ENCODE measurements around the gene TNS3. TPM values are rescaled to one million over a fixed set of nuclear protein-coding genes. Genes with fewer than 3 reads are reported as not detected.

TNS3 gene
- total RNA-seq, 1 experiment from 2014 or later, result 28.9 TPM

DNA sequence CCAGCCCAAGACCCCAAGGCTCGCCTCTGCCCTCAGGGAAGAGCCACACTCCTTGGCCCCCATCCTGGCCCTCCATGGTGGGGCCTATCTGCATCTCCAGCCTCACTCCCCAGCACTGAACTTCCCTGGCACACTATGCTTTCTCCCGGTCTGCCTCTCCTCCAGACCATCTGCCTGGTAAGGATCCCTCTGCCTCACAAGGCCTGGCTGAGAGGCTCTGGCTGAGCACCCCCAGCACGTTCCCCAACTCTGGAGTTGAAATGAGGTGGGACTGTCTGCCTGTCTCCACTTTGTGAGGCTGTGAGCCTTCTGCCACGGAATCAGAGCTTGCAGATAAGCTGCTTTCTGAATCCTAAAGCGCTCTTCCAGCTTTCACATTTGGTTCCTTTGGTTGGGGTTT, 220.7 kb downstream of the TNS3 start:
- H3K27me3 ChIP-seq (ENCODE audit: control insufficient read depth, insufficient read depth, low read length), result no peaks in the 10 kb centered on the region
- H3K36me3 ChIP-seq (replicated peaks; ENCODE audit: control insufficient read depth, insufficient read depth, low read length), result no peaks in the 10 kb centered on the region
- no peak overlapping the region for H3K4me3 ChIP-seq (ENCODE audit: insufficient read depth, low read depth, low read length)
- no peak for DNase-seq

DNA sequence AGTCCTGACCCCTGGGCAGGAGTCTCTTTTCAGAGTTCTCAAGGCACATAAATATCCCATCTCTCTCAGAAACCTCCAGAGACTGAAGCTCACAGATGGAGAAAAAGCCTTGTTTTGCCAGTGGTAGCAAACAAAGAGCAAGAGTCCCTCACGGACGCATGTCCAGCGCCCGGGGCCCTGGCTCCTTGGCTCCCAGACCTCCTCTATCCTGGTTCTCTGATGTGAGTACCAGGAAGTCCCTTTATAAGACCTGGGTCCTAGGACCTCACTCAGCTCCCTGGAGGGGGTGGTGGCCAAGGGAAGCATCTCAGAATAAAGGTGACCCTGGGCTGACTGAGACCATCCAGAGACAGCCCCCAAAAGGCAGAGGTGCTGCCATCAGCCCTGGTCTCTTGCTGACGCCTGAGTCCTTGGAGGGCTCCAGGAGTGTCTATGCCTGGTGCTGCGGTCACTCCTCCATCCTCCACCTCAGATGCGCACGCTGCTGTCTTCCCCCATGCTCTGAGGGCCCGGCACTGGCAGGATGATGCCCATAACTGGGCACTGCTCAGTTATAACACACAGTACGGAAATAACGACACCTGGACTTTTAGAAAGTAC, 221.5 kb downstream of the TNS3 start:
- no peak for DNase-seq
- Histone ChIP-seq H3K27me3 (ENCODE audit: control insufficient read depth, insufficient read depth, low read length) (no peaks in the 10 kb centered on the region), H3K4me3 (ENCODE audit: insufficient read depth, low read depth, low read length) (no peak overlapping the region), H3K36me3 (replicated peaks; ENCODE audit: control insufficient read depth, insufficient read depth, low read length) (no peaks in the 10 kb centered on the region)

GRCh38 chr7:47358944-47359588, 222.8 kb downstream of the TNS3 start:
- H3K36me3 ChIP-seq (replicated peaks; ENCODE audit: control insufficient read depth, insufficient read depth, low read length), result no peaks in the 10 kb centered on the region
- no peaks in the 10 kb centered on the region for H3K27me3 ChIP-seq (ENCODE audit: control insufficient read depth, insufficient read depth, low read length)
- DNase-seq, result no peak
- no peak overlapping the region for H3K4me3 ChIP-seq (ENCODE audit: insufficient read depth, low read depth, low read length)

DNA sequence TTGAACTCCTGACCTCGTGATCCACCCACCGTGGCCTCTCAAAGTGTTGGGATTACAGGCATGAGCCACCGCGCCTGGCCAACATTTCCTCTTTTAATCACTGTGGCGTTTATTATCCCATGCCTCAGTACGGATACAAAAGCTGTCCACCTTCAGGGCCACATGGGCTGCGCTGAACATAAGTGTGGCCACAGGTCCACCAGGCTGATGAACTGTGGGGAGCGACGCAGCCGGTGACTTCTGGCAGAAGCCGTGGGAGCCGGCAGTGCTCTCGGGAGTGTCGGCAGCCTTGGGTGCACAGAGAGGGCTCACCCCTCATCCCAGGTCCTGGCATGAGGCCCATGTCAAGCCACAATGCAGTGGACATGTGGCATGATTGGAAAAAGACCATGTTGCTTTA, 223.6 kb downstream of the TNS3 start:
- Histone ChIP-seq H3K4me3 (ENCODE audit: insufficient read depth, low read depth, low read length) (no peak overlapping the region), H3K36me3 (replicated peaks; ENCODE audit: control insufficient read depth, insufficient read depth, low read length) (no peaks in the 10 kb centered on the region), H3K27me3 (ENCODE audit: control insufficient read depth, insufficient read depth, low read length) (no peaks in the 10 kb centered on the region)
- DNase-seq, result no peak

DNA sequence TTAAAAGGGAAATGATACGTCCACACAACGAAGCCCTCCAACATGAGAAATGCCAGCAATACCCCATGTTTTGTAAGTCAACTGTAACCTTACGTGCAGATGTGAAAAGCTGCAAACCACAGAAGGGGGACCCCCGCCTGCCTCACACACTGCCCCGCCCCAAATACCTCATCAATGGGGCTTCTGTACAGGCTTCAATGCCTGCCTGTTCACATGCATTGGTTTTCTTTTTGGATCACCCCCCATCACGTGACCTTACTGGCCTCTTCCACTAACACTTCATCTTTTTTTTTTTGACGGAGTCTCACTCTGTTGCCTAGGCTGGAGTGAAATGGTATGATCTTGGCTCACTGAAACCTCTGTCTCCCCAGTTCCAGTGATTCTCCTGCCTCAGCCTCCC, 224.0 kb downstream of the TNS3 start:
- Histone ChIP-seq H3K4me3 (ENCODE audit: insufficient read depth, low read depth, low read length) (no peak overlapping the region), H3K27me3 (ENCODE audit: control insufficient read depth, insufficient read depth, low read length) (no peaks in the 10 kb centered on the region), H3K36me3 (replicated peaks; ENCODE audit: control insufficient read depth, insufficient read depth, low read length) (no peaks in the 10 kb centered on the region)
- no peak for DNase-seq

GRCh38 chr7:47357361-47357760, 224.6 kb downstream of the TNS3 start:
- no peak overlapping the region for H3K4me3 ChIP-seq (ENCODE audit: insufficient read depth, low read depth, low read length)
- H3K27me3 ChIP-seq (ENCODE audit: control insufficient read depth, insufficient read depth, low read length), result no peaks in the 10 kb centered on the region
- DNase-seq, result no peak

DNA sequence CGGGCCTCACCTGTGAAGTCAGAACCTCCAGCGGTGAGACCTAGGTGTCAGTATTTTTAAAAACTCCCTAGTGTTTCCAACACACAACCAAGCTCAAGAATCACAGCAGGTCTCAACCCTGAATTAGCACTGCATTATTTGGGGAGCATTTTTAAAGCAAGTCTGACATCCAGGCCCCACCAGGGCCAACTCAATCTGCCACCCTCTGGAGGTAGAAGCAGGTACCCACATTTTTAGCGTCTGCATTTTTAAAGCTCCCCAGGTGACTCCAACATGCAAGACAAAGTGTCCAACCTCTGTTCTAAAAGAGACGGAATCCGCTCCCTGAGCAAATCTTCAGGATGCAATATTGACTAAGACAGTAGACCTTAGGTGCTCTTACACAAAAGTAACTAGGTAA, 225.7 kb downstream of the TNS3 start:
- H3K4me3 ChIP-seq (ENCODE audit: insufficient read depth, low read depth, low read length), result no peak overlapping the region
- H3K36me3 ChIP-seq (replicated peaks; ENCODE audit: control insufficient read depth, insufficient read depth, low read length), result no peaks in the 10 kb centered on the region
- DNase-seq, result peak; percentile 73
- no peaks in the 10 kb centered on the region for H3K27me3 ChIP-seq (ENCODE audit: control insufficient read depth, insufficient read depth, low read length)

More at GRCh38 chr7:47357361-47357760, 224.6 kb downstream of the TNS3 start:
- no peaks in the 10 kb centered on the region for H3K36me3 ChIP-seq (replicated peaks; ENCODE audit: control insufficient read depth, insufficient read depth, low read length)

DNA sequence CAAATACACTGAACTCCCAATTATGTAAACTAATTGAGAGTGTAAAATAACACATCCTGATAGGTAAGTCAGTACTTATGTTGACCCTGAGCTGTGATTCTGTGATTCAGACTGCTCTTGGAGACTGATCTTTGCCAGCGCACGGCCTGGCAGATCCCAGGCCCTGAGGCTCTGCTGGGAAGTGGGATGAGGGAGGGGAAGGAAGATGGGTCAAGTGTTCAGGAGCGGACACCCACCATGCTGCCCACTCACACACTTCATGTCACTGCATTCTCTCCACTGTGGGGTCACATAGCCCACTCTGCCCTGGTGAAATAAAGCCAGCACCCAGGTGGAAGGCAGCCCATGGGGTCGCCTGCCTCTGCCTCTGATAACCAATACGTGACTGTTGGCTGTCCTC, 226.2 kb downstream of the TNS3 start:
- no peak for DNase-seq
- Histone ChIP-seq H3K27me3 (ENCODE audit: control insufficient read depth, insufficient read depth, low read length) (no peaks in the 10 kb centered on the region), H3K36me3 (replicated peaks; ENCODE audit: control insufficient read depth, insufficient read depth, low read length) (no peaks in the 10 kb centered on the region), H3K4me3 (ENCODE audit: insufficient read depth, low read depth, low read length) (no peak overlapping the region)

DNA sequence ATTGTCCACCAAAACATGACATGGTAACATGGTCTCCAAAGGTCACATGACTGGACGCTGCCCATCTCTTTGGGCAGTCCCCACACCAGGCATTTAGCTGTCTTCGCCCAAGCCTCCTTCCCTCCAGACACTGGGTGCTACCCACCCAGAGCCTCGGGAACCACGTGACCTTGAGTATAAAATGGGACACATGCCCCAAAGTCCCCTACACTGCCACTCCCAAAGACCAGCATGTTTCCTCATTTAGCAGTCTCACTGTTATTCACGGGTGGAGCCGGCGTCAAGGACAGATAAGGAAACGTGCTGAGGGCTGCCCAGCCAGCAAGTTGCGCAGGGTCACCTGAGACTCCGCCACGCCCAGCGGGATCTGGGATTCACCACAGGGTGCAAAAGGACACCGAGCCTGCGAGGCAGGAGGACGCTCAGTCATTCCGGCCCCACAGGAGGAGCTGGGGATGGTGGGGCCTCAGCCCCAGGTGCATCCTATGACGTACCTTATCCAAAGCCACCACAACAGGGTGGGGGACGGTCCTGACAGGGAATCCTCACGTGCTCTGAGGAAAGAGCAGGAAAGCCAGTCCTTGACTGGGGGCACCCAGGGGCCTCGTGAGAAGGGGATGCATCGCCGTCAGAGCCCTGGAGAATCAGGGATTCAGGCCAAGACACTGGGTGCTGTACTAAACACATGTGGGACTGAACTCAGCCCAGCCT, 226.9 kb downstream of the TNS3 start:
- H3K4me3 ChIP-seq (ENCODE audit: insufficient read depth, low read depth, low read length), result no peak overlapping the region
- DNase-seq, result no peak
- no peaks in the 10 kb centered on the region for H3K36me3 ChIP-seq (replicated peaks; ENCODE audit: control insufficient read depth, insufficient read depth, low read length)

GRCh38 chr7:47354071-47354470, 227.8 kb downstream of the TNS3 start:
- Histone ChIP-seq H3K4me3 (ENCODE audit: insufficient read depth, low read depth, low read length) (no peak overlapping the region), H3K36me3 (replicated peaks; ENCODE audit: control insufficient read depth, insufficient read depth, low read length) (no peaks in the 10 kb centered on the region), H3K27me3 (ENCODE audit: control insufficient read depth, insufficient read depth, low read length) (no peaks in the 10 kb centered on the region)
- DNase-seq, result no peak

More for the DNA sequence above, 226.9 kb downstream of the TNS3 start:
- no peaks in the 10 kb centered on the region for H3K27me3 ChIP-seq (ENCODE audit: control insufficient read depth, insufficient read depth, low read length)

DNA sequence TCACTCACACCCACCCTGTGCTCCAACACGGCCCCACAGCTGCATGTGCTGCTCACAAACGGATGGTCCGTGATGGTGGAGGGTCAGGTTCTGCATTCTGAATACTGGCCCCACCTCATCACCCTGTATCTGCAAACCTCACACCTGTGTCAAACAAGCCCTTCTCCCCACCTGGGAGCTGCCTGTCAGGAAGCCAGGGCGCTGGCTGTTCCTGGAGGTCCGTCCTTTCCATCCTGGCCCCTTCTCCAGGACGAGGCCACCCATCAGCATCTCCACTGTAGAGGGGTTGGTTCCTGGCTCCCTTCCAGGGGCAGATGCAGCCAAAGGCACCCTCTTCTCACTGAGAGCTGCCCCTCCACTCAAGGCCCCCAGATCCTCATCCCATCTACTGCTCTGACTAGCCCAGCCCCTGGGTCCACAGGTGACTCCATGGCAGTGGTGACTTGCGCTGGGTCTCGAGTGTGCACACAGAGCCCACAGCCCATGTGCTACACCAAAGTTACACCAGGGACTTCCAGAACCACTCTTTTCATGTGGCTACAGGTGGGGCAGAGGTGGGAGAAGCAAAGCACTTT, 229.4 kb downstream of the TNS3 start:
- H3K36me3 ChIP-seq (replicated peaks; ENCODE audit: control insufficient read depth, insufficient read depth, low read length), result no peaks in the 10 kb centered on the region
- DNase-seq, result no peak

GRCh38 chr7:47351233-47352154, 230.4 kb downstream of the TNS3 start:
- DNase-seq, result peak; percentile 71
- Histone ChIP-seq H3K4me3 (ENCODE audit: insufficient read depth, low read depth, low read length) (no peak overlapping the region), H3K27me3 (ENCODE audit: control insufficient read depth, insufficient read depth, low read length) (no peaks in the 10 kb centered on the region), H3K36me3 (replicated peaks; ENCODE audit: control insufficient read depth, insufficient read depth, low read length) (no peaks in the 10 kb centered on the region)

More for the DNA sequence above, 229.4 kb downstream of the TNS3 start:
- H3K27me3 ChIP-seq (ENCODE audit: control insufficient read depth, insufficient read depth, low read length), result no peaks in the 10 kb centered on the region
- no peak overlapping the region for H3K4me3 ChIP-seq (ENCODE audit: insufficient read depth, low read depth, low read length)

GRCh38 chr7:47350425-47350824, 231.5 kb downstream of the TNS3 start:
- no peak for DNase-seq
- H3K36me3 ChIP-seq (replicated peaks; ENCODE audit: control insufficient read depth, insufficient read depth, low read length), result no peaks in the 10 kb centered on the region
- no peak overlapping the region for H3K4me3 ChIP-seq (ENCODE audit: insufficient read depth, low read depth, low read length)
- H3K27me3 ChIP-seq (ENCODE audit: control insufficient read depth, insufficient read depth, low read length), result no peaks in the 10 kb centered on the region

GRCh38 chr7:47349401-47349800, 232.5 kb downstream of the TNS3 start:
- DNase-seq, result no peak
- H3K27me3 ChIP-seq (ENCODE audit: control insufficient read depth, insufficient read depth, low read length), result no peaks in the 10 kb centered on the region
- H3K4me3 ChIP-seq (ENCODE audit: insufficient read depth, low read depth, low read length), result no peak overlapping the region
- no peaks in the 10 kb centered on the region for H3K36me3 ChIP-seq (replicated peaks; ENCODE audit: control insufficient read depth, insufficient read depth, low read length)

Measured in H7 (cell line).